Activated T-cell treated with anti-CD3 and anti-CD28 coated beads, Interleukin-2, amount 50 U/mL, for 4 hours (primary cell): Measurements from ENCODE around the gene COLEC12. TPM values are rescaled to one million over a fixed set of nuclear protein-coding genes. Genes with fewer than 3 reads are reported as not detected.

Experiments used
- ATAC-seq, 2 donors: fragments of 200-7000 bp; cut with Tn5 transposase; one replicate each; pipeline ENCODE4 v1.10.0; 2021
- DNase-seq: peaks from one replicate; pipeline ENCODE4 v3.0.0-alpha.2; 2020
- H3K27me3 Mint-ChIP-seq: one replicate; pipeline ENCODE4 v1.8.0; 2021; ENCODE audit warnings: low read depth, mixed read lengths
- H3K36me3 Mint-ChIP-seq: one replicate; pipeline ENCODE4 v1.8.0; 2022; ENCODE audit warnings: mixed read lengths; ENCODE audit not compliant: insufficient read depth
- H3K4me1 Mint-ChIP-seq: one replicate; pipeline ENCODE4 v1.8.0; 2021; ENCODE audit warnings: low read depth, mixed read lengths
- H3K4me3 Mint-ChIP-seq: one replicate; pipeline ENCODE4 v1.8.0; 2021; ENCODE audit warnings: mild to moderate bottlenecking, moderate library complexity, mixed read lengths
- H3K9me3 Mint-ChIP-seq: one replicate; pipeline ENCODE4 v1.8.0; 2021; ENCODE audit warnings: mixed read lengths
- total RNA-seq, 3 donors: library from RNA; stranded (reverse); gene quantifications; one replicate each; pipeline ENCODE4 v1.2.1, GENCODE V29; 2021

Gene COLEC12
- total RNA-seq, 3 donors from 2014 or later, result 0.05 to 0.08 TPM; not detected in 1

DNA sequence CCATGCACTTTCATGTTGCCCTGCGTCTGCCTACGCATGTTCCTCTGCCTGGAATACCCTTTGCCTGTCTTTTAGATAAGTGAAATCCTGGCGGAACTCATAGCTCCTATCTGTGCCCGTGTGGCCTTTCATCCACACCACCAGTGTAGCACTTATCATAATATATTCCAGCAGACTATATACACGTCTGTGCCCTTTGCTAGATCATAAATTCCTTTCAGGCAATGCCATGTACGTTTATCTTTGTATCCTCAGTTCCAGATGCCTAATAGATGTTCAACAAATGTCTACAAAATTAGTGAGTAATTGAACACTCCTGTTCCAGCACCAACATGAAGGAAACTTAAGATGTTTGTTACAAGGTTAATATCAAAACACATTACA, 106.9 kb downstream of the COLEC12 start:
- no peaks in the 10 kb centered on the region for H3K4me1 Mint-ChIP-seq
- ATAC-seq (no peak), DNase-seq (no peak)
- no peak overlapping the region for H3K4me3 Mint-ChIP-seq
- peaks cover 11% of the 10 kb centered on the region for H3K27me3 Mint-ChIP-seq
- H3K36me3 Mint-ChIP-seq, result no peaks in the 10 kb centered on the region
- H3K9me3 Mint-ChIP-seq, result no peaks in the 10 kb centered on the region

DNA sequence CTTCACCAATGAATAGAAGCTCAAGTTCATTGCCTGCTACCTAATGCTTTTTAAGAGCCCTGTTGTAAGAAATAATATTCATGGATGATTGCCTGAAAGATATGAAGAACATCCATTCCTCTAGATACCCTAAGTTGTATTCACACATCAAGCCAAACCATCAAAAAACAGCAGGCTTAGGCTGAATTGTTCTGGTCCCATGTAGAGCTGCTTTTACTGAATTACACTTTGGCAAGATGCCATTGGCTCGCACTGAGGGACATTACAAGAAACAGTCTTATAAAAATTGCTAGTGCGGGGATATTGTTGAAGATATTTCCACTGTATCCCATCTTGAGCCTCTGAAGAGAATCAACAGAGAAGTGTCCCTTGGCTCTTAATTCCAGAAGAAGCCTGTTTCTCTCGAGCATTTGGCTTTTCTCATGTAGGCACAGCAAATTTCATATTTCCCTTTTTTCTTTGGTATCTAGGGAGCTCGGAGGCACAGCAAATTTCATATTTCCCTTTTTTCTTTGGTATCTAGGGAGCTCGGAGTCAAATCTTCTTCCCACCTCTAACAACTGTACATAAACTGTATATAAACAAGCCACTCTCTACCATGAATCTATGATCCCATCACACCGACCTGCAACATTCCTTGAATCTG, 107.5 kb downstream of the COLEC12 start:
- ATAC-seq (no peak), DNase-seq (no peak)
- Mint-ChIP-seq H3K27me3 (peaks cover 7% of the 10 kb centered on the region), H3K4me1 (no peaks in the 10 kb centered on the region), H3K9me3 (no peaks in the 10 kb centered on the region), H3K4me3 (no peak overlapping the region), H3K36me3 (no peaks in the 10 kb centered on the region)

DNA sequence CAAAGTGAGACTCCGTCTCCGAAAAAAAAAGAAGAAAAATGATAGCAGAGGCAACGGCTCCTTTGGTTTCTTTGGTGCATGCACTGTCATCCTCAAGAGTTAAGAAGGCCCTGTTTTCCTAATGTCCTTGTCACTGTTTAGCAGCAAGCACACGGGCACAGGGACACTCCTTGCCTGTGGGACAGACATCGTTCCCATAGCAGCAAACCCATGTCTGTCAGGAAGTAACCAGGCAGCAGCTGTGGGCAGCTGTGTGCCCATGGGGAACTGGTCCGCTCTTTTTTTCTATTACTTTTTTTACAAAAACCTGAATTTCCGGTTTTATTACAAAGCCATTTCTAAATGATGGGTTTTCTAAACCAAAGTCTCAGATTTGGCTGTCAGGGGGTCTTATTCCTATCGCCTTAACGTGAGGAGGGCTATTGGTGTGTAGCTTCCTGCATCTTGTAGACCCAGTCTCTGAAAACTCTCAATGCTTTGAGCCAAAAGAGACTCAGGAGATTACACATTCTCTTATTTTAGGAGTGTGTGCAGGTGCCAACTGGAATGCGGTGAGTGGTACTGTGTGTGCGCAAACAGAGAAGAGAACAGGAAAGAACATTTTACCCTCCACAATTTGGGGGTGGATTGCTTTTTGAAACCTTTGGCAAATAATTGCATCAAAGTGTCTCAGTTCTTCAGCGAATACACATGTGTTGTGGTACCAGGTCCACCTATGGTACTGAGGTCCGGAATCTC, 109.6 kb downstream of the COLEC12 start:
- Mint-ChIP-seq H3K4me3 (no peak overlapping the region), H3K36me3 (no peaks in the 10 kb centered on the region), H3K27me3 (peaks cover 7% of the 10 kb centered on the region), H3K9me3 (no peaks in the 10 kb centered on the region), H3K4me1 (no peaks in the 10 kb centered on the region)
- no peak for DNase-seq
- no peak for ATAC-seq

DNA sequence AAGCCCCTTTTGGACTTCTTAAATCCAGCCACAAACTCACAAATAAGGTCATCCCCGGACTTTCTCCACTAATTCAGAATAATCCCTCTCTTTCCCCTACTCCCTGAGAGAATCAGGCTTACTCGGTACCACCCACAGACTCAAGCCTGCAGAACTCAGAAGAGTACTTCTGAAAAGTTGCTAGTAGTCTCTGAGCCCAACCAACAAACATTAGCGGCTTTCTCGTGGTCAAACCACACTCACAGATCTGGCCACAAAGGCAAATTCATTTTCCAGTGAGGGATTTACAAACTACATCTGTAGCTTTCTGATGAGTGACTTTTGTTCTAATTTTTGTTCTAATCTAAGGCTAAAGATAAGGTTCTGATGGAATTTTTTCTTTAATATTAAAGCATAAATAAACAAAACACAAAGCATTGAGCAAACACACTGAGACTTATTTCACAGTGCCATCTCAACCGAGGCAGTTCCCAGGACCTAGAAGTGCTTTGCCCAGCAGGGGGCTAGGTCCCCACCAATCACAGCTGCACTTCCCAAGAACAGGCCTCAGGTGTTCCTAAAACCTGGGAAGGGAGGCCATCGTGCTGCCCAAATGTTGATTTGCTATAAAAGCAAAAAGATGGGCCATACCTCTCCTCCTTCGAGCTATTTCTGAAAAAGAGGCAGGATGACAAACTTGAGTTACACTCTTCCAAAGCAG, 110.7 kb downstream of the COLEC12 start:
- no peak overlapping the region for H3K4me3 Mint-ChIP-seq
- DNase-seq (no peak), ATAC-seq (no peak)
- peaks cover 7% of the 10 kb centered on the region for H3K27me3 Mint-ChIP-seq
- no peaks in the 10 kb centered on the region for H3K9me3 Mint-ChIP-seq
- no peaks in the 10 kb centered on the region for H3K4me1 Mint-ChIP-seq
- no peaks in the 10 kb centered on the region for H3K36me3 Mint-ChIP-seq

DNA sequence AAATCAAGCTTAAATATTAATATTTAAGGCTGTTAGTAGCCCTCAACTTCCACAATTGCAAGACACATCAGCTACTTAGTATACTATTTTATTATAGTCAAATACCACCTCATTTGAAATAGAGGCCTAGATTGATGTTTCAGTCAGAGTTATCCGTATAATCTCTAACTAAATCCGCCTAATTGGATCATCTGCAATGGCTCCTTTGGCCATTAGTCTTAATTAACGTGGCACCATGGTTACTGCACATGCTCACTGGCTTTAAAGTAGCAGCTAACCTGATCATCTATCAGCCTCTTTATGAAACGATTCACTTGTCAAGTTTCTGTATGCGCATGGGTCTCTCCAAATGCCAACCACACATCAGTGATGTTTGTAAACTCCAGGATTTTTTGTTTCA, 112.3 kb downstream of the COLEC12 start:
- Mint-ChIP-seq H3K9me3 (peaks cover 6% of the 10 kb centered on the region), H3K4me3 (no peak overlapping the region), H3K36me3 (no peaks in the 10 kb centered on the region), H3K27me3 (peaks cover 15% of the 10 kb centered on the region), H3K4me1 (no peaks in the 10 kb centered on the region)
- DNase-seq (no peak), ATAC-seq (no peak)

DNA sequence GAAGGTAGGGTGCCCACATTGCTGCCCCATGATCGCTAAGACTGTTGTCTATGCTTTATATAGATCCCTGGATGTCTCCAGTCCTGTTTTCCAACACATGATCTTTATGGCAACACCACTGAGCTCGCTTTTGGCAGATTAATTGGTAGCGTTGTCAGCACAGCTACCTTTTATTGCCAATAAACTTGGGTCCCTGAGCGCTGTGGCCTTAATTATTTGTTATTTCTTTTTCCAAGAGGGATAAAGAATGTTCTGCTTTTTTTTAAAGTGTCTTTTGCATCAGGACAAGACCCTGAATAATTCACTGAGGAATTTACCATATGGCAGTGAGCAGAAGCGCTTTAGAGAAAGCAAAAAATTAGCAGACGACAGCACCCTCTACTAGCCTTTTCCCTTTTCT, 113.5 kb downstream of the COLEC12 start:
- no peak overlapping the region for H3K4me3 Mint-ChIP-seq
- peaks cover 16% of the 10 kb centered on the region for H3K27me3 Mint-ChIP-seq
- ATAC-seq (no peak), DNase-seq (no peak)
- H3K9me3 Mint-ChIP-seq, result peaks cover 7% of the 10 kb centered on the region
- no peaks in the 10 kb centered on the region for H3K36me3 Mint-ChIP-seq
- no peaks in the 10 kb centered on the region for H3K4me1 Mint-ChIP-seq

DNA sequence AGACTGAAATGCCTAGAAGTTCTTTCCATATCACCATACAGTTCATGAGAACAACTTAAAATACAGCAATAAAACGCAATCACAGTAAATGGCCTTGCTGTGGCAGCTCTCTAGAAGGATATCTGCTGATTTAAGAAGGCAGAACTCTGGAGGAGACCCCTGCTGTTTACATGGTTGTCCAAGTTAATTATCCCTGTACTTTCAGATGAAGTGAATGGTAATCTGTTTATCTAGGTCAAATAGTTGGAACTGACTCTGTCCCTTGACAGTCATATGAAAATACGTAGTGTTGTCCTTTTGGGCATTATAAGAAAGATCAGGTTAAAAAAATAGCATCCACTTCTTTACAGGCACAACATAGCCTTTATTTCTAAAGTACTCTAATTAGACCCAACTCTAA, 115.6 kb downstream of the COLEC12 start:
- Mint-ChIP-seq H3K36me3 (no peaks in the 10 kb centered on the region), H3K9me3 (peaks cover 7% of the 10 kb centered on the region), H3K4me3 (no peak overlapping the region), H3K27me3 (peaks cover 14% of the 10 kb centered on the region), H3K4me1 (no peaks in the 10 kb centered on the region)
- DNase-seq (no peak), ATAC-seq (no peak)

DNA sequence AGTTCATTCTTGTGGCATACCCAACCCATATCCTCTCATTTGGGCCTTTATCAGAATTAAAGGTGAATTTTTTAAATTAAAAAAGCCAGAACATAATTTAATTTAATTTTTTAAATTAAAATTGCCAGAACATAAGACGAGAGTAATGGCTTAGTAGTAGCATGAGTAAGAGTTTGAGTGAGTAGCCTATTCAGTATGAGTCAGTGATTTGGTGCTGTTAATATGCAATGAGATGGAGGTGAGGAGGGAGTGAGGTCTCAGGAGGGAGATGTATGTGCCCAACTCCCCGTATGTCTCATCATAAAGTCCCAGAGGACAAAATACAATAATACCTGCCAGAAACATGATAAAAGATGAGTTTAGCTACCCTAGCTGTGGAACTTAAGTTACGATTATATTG, 117.4 kb downstream of the COLEC12 start:
- no peak for ATAC-seq

DNA sequence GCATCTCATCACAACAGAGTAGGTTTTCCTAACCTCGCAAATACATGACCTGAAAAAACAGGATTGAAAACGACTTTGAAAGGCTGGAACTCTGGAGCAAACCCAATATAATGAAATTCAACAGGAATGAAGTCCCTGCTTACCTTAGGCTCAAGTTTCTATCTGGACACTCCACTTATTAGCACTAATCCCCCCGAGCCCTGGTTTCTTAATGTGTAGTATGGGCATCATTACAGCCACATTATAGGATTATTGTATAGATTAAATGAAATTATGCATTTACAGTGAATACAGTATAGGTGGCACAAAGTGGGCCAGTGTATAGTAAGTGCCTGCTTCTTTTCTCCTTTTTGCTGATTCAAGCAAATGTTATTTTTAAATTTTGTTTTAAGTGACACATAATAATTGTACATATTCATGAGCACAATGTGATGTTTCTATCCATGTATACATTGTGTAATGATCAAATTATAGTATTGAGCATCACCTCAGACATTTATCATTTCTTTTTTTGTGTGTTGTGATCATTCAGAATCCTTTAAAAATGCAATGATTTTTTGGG, 118.0 kb downstream of the COLEC12 start:
- no peak overlapping the region for H3K4me3 Mint-ChIP-seq
- peaks cover 7% of the 10 kb centered on the region for H3K9me3 Mint-ChIP-seq
- H3K27me3 Mint-ChIP-seq, result peaks cover 12% of the 10 kb centered on the region
- no peak for DNase-seq
- no peak for ATAC-seq
- peaks cover 3% of the 10 kb centered on the region for H3K4me1 Mint-ChIP-seq
- H3K36me3 Mint-ChIP-seq, result no peaks in the 10 kb centered on the region

More for the DNA sequence above, 117.4 kb downstream of the COLEC12 start:
- Mint-ChIP-seq H3K27me3 (peaks cover 9% of the 10 kb centered on the region), H3K36me3 (no peaks in the 10 kb centered on the region), H3K4me1 (peaks cover 3% of the 10 kb centered on the region), H3K9me3 (peaks cover 7% of the 10 kb centered on the region), H3K4me3 (no peak overlapping the region)
- DNase-seq, result no peak

DNA sequence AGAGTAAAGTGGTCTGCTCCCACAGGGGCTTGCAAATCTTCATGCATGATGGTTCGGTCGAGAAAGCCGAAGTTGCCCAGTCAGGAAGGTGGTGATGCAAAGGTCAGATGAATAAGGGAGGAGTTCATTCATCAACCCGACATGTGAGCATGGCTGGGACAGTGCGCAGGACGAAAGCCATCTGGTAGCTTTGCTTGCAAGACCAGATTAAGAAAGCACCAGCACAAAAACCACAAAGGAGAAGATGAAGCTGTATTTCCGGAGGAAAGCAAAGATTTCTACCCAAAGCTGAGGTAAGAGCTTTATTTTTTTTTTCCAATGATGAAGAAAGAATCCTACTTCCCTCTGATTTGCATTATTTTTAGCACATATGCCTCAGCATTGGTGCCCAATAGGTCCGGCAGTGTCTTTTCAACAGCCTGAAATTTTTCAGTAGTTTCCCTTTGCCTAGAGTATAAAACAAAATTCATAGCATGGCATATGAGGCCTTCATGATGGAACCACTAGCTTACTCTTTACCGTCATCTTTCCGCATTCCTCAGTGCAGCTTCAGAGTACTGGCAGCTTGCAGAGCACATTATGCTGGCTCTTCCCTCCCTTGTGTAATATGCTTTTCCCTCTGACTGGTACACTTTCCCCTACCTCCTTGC, 120.7 kb downstream of the COLEC12 start:
- no peak overlapping the region for H3K4me3 Mint-ChIP-seq
- H3K9me3 Mint-ChIP-seq, result peaks cover 7% of the 10 kb centered on the region
- ATAC-seq, result no peak
- peaks cover 3% of the 10 kb centered on the region for H3K4me1 Mint-ChIP-seq
- DNase-seq, result no peak
- peaks cover 12% of the 10 kb centered on the region for H3K27me3 Mint-ChIP-seq
- H3K36me3 Mint-ChIP-seq, result no peaks in the 10 kb centered on the region

DNA sequence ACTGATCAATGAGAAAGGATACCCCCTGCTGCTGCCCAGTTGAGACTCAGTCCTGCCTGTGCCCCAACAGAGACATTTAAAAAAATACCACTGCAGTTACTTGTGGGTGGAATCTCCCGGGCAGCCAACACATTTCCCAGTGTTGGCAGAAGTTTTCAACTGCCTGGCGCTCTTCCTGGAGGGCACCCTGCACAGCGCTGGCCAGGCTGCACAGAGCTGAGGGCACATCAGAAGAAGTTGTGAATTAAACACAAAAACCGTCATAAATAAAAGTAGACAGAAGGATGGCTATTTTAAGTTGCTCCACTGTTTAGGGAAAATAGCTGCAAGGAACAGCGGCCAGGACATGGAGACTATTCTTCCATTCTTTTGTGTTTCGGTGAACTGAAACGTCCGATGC, 122.4 kb downstream of the COLEC12 start:
- Mint-ChIP-seq H3K9me3 (peaks cover under 1% of the 10 kb centered on the region), H3K36me3 (no peaks in the 10 kb centered on the region)

DNA sequence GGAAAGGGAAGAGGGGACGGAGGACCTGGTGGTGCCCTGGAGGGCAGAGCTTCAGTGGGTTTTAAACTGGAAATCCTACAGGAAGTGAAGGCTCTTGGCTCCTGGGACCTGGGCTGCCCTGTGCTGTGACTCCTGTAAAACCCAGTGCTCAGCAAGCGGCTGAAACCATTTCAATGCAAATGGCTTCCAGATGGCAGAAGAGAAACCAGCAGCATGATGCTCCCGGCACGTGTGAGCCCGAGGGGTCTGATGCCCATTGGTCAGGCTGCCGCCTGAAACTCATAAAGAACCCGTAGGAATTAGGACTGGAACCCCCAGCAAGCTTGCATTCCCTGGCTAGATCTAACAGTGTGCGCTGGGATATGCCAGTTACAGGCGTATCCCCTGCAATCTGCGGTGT, 123.4 kb downstream of the COLEC12 start:
- no peaks in the 10 kb centered on the region for H3K36me3 Mint-ChIP-seq
- DNase-seq, result no peak
- H3K4me3 Mint-ChIP-seq, result no peak overlapping the region
- no peaks in the 10 kb centered on the region for H3K9me3 Mint-ChIP-seq
- peaks cover 3% of the 10 kb centered on the region for H3K4me1 Mint-ChIP-seq
- ATAC-seq, result no peak
- H3K27me3 Mint-ChIP-seq, result peaks cover 3% of the 10 kb centered on the region

More for the DNA sequence above, 122.4 kb downstream of the COLEC12 start:
- ATAC-seq (no peak), DNase-seq (no peak)
- Mint-ChIP-seq H3K27me3 (peaks cover 3% of the 10 kb centered on the region), H3K4me1 (peaks cover 3% of the 10 kb centered on the region), H3K4me3 (no peak overlapping the region)

DNA sequence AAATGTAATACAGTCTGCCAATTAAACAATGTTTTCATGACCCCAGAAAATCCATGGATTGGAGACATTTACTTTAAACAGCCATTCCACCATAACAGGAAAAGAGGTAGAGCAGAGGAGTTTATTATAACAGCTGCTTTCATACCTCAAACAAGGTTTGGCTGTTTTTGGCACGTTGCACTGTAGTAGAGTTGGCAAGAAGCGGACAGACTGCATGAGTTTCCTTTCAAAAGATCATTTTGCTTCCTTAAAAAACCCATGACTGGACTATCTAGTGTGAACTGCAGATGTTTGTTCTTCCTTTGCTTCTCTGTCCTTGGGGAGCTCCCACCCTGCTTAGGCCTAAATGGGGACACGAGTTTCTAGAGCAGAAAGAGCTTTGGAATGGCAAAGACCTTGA, 124.2 kb downstream of the COLEC12 start:
- H3K27me3 Mint-ChIP-seq, result peaks cover 3% of the 10 kb centered on the region
- H3K36me3 Mint-ChIP-seq, result no peaks in the 10 kb centered on the region
- H3K4me1 Mint-ChIP-seq, result peaks cover 3% of the 10 kb centered on the region
- ATAC-seq, result no peak
- no peak overlapping the region for H3K4me3 Mint-ChIP-seq
- DNase-seq, result no peak
- no peaks in the 10 kb centered on the region for H3K9me3 Mint-ChIP-seq

DNA sequence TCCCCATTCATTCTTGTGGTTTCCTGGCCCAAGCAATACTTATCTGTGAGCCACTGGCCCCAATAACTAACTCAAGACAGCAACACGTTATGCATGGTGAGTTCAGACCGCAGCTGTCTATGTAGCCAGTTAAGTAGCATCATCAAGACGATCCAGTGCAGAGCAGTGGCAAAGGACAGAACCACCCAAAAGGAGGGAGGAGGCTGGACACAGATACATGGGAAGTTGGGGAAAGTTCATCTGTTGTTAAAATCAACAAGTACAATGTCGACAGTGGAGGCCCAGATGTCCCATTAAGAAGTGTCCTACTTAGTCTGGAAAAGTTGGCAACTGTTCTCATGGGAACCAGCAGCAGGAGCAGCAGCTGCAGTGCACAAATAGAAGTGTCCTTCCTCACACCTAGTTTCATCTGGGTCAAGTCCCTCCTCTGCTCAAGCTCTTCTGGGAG, 125.8 kb downstream of the COLEC12 start:
- Mint-ChIP-seq H3K9me3 (no peaks in the 10 kb centered on the region), H3K4me1 (peaks cover 3% of the 10 kb centered on the region), H3K4me3 (no peak overlapping the region), H3K36me3 (no peaks in the 10 kb centered on the region), H3K27me3 (peaks cover 3% of the 10 kb centered on the region)
- ATAC-seq, result no peak
- no peak for DNase-seq
